Omental fat pad (tissue), 4 donors: ENCODE measurements around the gene GIGYF2. TPM values are rescaled to one million over a fixed set of nuclear protein-coding genes. Genes with fewer than 3 reads are reported as not detected.
"Not testable (repeated sequence)": the region's sequence is repeated elsewhere in the genome, so short reads cannot be mapped to it uniquely, and the experiment has no call there.

Source experiments
- ATAC-seq: fragments of 150-250 bp; one replicate; pipeline ENCODE4 v1.9.1; 2016; ENCODE audit warnings: mild to moderate bottlenecking, moderate library complexity; ENCODE audit not compliant: low FRiP score
- DNase-seq: peaks from one replicate; pipeline ENCODE4 v3.0.0-alpha.2; 2019; ENCODE audit warnings: low spot score
- total RNA-seq, 4 donors: library from RNA; depleted of rRNA; stranded (reverse); fragments of >200 nt; gene quantifications; one replicate each; pipeline ENCODE4 v1.1.0, GENCODE V29; 2016
- TF ChIP-seq, protein P1 (sequence below), 3 donors: fragments of 450-650 bp; IDR thresholded peaks; one replicate each; pipeline ENCODE4 v1.5.1; 2016 to 2017; ENCODE audit warnings: antibody characterized with exemption in 3 of 3, mild to moderate bottlenecking in 3 of 3, moderate library complexity in 2 of 3

Gene GIGYF2
- total RNA-seq, 4 donors from 2014 or later, result 63.9 to 80.2 (median 72.2) TPM

- TF ChIP-seq, protein P1, sequence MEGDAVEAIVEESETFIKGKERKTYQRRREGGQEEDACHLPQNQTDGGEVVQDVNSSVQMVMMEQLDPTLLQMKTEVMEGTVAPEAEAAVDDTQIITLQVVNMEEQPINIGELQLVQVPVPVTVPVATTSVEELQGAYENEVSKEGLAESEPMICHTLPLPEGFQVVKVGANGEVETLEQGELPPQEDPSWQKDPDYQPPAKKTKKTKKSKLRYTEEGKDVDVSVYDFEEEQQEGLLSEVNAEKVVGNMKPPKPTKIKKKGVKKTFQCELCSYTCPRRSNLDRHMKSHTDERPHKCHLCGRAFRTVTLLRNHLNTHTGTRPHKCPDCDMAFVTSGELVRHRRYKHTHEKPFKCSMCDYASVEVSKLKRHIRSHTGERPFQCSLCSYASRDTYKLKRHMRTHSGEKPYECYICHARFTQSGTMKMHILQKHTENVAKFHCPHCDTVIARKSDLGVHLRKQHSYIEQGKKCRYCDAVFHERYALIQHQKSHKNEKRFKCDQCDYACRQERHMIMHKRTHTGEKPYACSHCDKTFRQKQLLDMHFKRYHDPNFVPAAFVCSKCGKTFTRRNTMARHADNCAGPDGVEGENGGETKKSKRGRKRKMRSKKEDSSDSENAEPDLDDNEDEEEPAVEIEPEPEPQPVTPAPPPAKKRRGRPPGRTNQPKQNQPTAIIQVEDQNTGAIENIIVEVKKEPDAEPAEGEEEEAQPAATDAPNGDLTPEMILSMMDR (IDR thresholded peaks at IDR 0.05), result no peak
- no peak for ATAC-seq
- no peak for DNase-seq
Measured at GRCh38 chr2:232674491-232674890, 22.6 kb upstream of the GIGYF2 start.

DNA sequence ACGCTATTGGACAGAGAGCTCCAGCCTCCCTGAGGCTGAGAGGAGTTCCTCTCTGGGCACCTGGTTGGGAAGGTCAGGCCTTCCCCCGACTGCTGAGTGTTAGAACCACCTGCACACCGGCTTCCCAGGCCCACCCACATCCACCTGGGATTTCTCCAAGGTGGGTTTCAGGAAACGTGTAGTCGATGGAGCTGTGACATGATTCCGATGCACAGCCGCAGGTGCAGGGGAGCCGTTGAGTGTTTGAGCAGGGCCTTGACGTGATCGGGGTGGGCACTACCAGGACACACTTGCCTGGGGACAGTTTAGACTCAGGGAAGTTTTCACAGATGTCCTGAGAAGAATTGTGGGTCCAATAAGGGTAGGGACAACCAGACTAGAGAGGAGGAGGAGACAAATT lies 21.8 kb upstream of the GIGYF2 start:
- ATAC-seq (no peak), DNase-seq (no peak)
- TF ChIP-seq, protein P1 (IDR thresholded peaks at IDR 0.05), result no peak

GRCh38 chr2:232680006-232680405 lies 17.1 kb upstream of the GIGYF2 start:
- DNase-seq (no peak), ATAC-seq (no peak)
- TF ChIP-seq, protein P1 (IDR thresholded peaks at IDR 0.05), result no peak

DNA sequence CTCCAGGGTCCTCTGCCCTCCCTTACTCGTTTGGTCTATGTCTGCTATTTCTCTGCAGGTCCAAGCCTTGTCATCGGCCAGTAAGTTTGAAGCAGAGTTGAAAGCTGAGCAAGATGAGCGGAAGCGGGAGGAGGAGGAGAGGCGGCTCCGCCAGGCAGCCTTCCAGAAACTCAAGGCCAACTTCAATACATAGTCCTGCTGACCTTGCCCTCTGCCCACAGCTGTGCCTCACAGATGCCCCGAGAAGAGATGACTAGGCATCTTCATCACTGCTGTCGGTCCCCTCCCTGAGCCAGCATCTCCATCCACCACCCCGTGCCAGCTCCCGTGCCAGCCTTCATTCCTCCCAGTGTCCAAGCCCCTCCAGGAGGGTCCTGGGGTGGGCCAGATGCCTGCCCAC lies 15.6 kb upstream of the GIGYF2 start:
- DNase-seq (no peak), ATAC-seq (no peak)
- TF ChIP-seq, protein P1 (IDR thresholded peaks at IDR 0.05), result no peak

DNA sequence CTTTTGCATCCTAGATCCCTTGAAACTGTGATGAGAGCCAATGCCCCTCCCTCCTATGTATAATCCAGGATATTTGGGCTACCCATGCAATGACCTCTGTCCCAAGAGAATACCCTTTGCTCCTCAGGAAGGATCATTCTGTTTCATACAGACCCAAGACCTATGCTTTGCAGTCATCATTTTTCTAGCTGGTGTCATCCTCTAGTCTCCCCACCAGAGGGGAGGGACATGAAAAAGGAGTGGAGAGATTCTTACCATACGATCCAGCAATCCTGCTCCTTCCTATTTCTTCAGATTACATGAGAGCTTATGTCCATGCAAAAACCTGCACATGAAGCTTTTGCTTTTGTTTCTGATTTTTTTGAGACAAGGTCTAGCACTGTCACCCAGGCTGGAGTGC lies 13.8 kb upstream of the GIGYF2 start:
- no peak for ATAC-seq
- TF ChIP-seq, protein P1 (IDR thresholded peaks at IDR 0.05), result no peak
- no peak for DNase-seq

GRCh38 chr2:232685391-232685790 lies 11.7 kb upstream of the GIGYF2 start:
- DNase-seq, ATAC-seq: not testable (repeated sequence)

- TF ChIP-seq, protein P1 (IDR thresholded peaks at IDR 0.05), result no peak
- DNase-seq (no peak), ATAC-seq (no peak)
Measured at GRCh38 chr2:232687382-232688160, 9.6 kb upstream of the GIGYF2 start.
